T-helper 9 cell (primary cell): ENCODE data around the gene ATG7.
"Not testable (repeated sequence)": the region's sequence is repeated elsewhere in the genome, so short reads cannot be mapped to it uniquely, and the experiment has no call there.

Source experiments
- DNase-seq: peaks from one replicate; pipeline ENCODE4 v3.0.0-alpha.2; 2020

ATG7 gene

GRCh38 chr3:11576453-11576852 is 304.3 kb downstream of the ATG7 start:
- DNase-seq = no peak

- DNase-seq = no peak
These were observed 306.0 kb downstream of the ATG7 start for GRCh38 chr3:11578169-11578568.

- no peak for DNase-seq
These were observed 308.4 kb downstream of the ATG7 start for GRCh38 chr3:11580645-11581044.

- no peak for DNase-seq
These were observed 309.3 kb downstream of the ATG7 start for GRCh38 chr3:11581237-11582190.

- DNase-seq = no peak
These were observed 310.2 kb downstream of the ATG7 start for GRCh38 chr3:11582191-11582968.

GRCh38 chr3:11583235-11583634 is 311.0 kb downstream of the ATG7 start:
- DNase-seq = no peak

GRCh38 chr3:11583638-11584046 is 311.4 kb downstream of the ATG7 start:
- DNase-seq = no peak

- DNase-seq = no peak
These were observed 312.4 kb downstream of the ATG7 start for GRCh38 chr3:11584570-11584969.

GRCh38 chr3:11587766-11588165 is 315.6 kb downstream of the ATG7 start:
- DNase-seq = no peak

- no peak for DNase-seq
These were observed 316.1 kb downstream of the ATG7 start for GRCh38 chr3:11588338-11588737.

- DNase-seq = no peak
These were observed 316.6 kb downstream of the ATG7 start for GRCh38 chr3:11588755-11589154.

- DNase-seq = no peak
These were observed 317.5 kb downstream of the ATG7 start for GRCh38 chr3:11589706-11590105.

- DNase-seq = no peak
These were observed 318.8 kb downstream of the ATG7 start for GRCh38 chr3:11591002-11591355.

- no peak for DNase-seq
These were observed 319.4 kb downstream of the ATG7 start for GRCh38 chr3:11591391-11592282.

- DNase-seq = no peak
These were observed 320.5 kb downstream of the ATG7 start for GRCh38 chr3:11592445-11593298.

- DNase-seq = no peak
These were observed 321.3 kb downstream of the ATG7 start for GRCh38 chr3:11593318-11594034.

- not testable (repeated sequence) for DNase-seq
These were observed 322.8 kb downstream of the ATG7 start for GRCh38 chr3:11595024-11595423.

GRCh38 chr3:11596387-11596786 is 324.2 kb downstream of the ATG7 start:
- no peak for DNase-seq

GRCh38 chr3:11600501-11601282 is 328.5 kb downstream of the ATG7 start:
- no peak for DNase-seq
